Measurements from ENCODE around the gene ERC2. TPM values are rescaled to one million over a fixed set of nuclear protein-coding genes. Genes with fewer than 3 reads are reported as not detected.

ERC2 gene
- total RNA-seq, 1 donor from 2014 or later: 0.99 TPM

- intact Hi-C loops (cut with micrococcal nuclease): no loop called here
- no peaks in the 10 kb centered on the region for H3K4me1 ChIP-seq
- DNase-seq: no peak
- no peaks in the 10 kb centered on the region for H3K9me3 ChIP-seq (replicated peaks)
- H3K27ac ChIP-seq (replicated peaks): no peak overlapping the region
- H3K36me3 ChIP-seq: no peaks in the 10 kb centered on the region
- no peak for TF ChIP-seq CTCF (IDR thresholded peaks at IDR 0.05; ENCODE audit: borderline replicate concordance)
- H3K27me3 ChIP-seq (ENCODE audit: low read depth): no peaks in the 10 kb centered on the region
- no peak overlapping the region for H3K4me3 ChIP-seq
Measured at GRCh38 chr3:56351537-56351936, 116.7 kb downstream of the ERC2 start.

- no peak for DNase-seq
- H3K4me3 ChIP-seq: no peak overlapping the region
- no peaks in the 10 kb centered on the region for H3K36me3 ChIP-seq
- no peaks in the 10 kb centered on the region for H3K9me3 ChIP-seq (replicated peaks)
- H3K4me1 ChIP-seq: no peaks in the 10 kb centered on the region
- H3K27me3 ChIP-seq (ENCODE audit: low read depth): peaks cover 5% of the 10 kb centered on the region
- no peak overlapping the region for H3K27ac ChIP-seq (replicated peaks)
- TF ChIP-seq CTCF (IDR thresholded peaks at IDR 0.05; ENCODE audit: borderline replicate concordance): peak; percentile 32
- intact Hi-C loops (cut with micrococcal nuclease): no loop called here
Measured at GRCh38 chr3:56347219-56347871, 120.9 kb downstream of the ERC2 start.

- no peak for DNase-seq
- H3K27ac ChIP-seq (replicated peaks): no peak overlapping the region
- intact Hi-C loops (cut with micrococcal nuclease): no loop called here
- no peaks in the 10 kb centered on the region for H3K36me3 ChIP-seq
- H3K9me3 ChIP-seq (replicated peaks): no peaks in the 10 kb centered on the region
- no peak overlapping the region for H3K4me3 ChIP-seq
- H3K4me1 ChIP-seq: no peaks in the 10 kb centered on the region
- peaks cover 21% of the 10 kb centered on the region for H3K27me3 ChIP-seq (ENCODE audit: low read depth)
- TF ChIP-seq CTCF (IDR thresholded peaks at IDR 0.05; ENCODE audit: borderline replicate concordance): no peak
Measured at GRCh38 chr3:56342475-56342874, 125.8 kb downstream of the ERC2 start.

- Histone ChIP-seq H3K27me3 (ENCODE audit: low read depth) (peaks cover 24% of the 10 kb centered on the region), H3K27ac (replicated peaks) (no peak overlapping the region), H3K9me3 (replicated peaks) (no peaks in the 10 kb centered on the region), H3K4me1 (no peaks in the 10 kb centered on the region), H3K36me3 (no peaks in the 10 kb centered on the region), H3K4me3 (no peak overlapping the region)
- intact Hi-C loops (cut with micrococcal nuclease): no loop called here
- DNase-seq: no peak
- TF ChIP-seq CTCF (IDR thresholded peaks at IDR 0.05; ENCODE audit: borderline replicate concordance): no peak
Measured at GRCh38 chr3:56339671-56340070, 128.6 kb downstream of the ERC2 start.

- Histone ChIP-seq H3K4me1 (no peaks in the 10 kb centered on the region), H3K27ac (replicated peaks) (no peak overlapping the region), H3K36me3 (no peaks in the 10 kb centered on the region), H3K27me3 (ENCODE audit: low read depth) (peaks cover 25% of the 10 kb centered on the region), H3K9me3 (replicated peaks) (no peaks in the 10 kb centered on the region), H3K4me3 (no peak overlapping the region)
- TF ChIP-seq CTCF (IDR thresholded peaks at IDR 0.05; ENCODE audit: borderline replicate concordance): no peak
- DNase-seq: no peak
- intact Hi-C loops (cut with micrococcal nuclease): no loop called here
Measured at GRCh38 chr3:56339244-56339643, 129.0 kb downstream of the ERC2 start.
